KMS-11 (cell line): ENCODE results near the gene CLDN6.

ENCODE experiments used
- H2AFZ ChIP-seq: fragments of 200-600 bp; sonication (generic); 2 replicates; pipeline ENCODE4 v1.6.1; 2016; ENCODE audit warnings: antibody characterized with exemption, mixed run types, low read depth
- H3K27ac ChIP-seq: fragments of 200-600 bp; sonication (generic); 2 replicates; pipeline ENCODE4 v1.6.1; 2016; ENCODE audit warnings: mild to moderate bottlenecking, mixed run types
- H3K27me3 ChIP-seq: fragments of 200-600 bp; sonication (generic); 2 replicates; pipeline ENCODE4 v1.6.1; 2017; ENCODE audit warnings: mild to moderate bottlenecking, low read depth, mixed run types, moderate library complexity; ENCODE audit not compliant: insufficient read depth
- H3K36me3 ChIP-seq: fragments of 200-600 bp; sonication (generic); 2 replicates; pipeline ENCODE4 v1.6.1; 2017; ENCODE audit warnings: mild to moderate bottlenecking, mixed run types; ENCODE audit not compliant: insufficient read depth
- H3K4me1 ChIP-seq: fragments of 200-600 bp; sonication (generic); 2 replicates; pipeline ENCODE4 v1.6.1; 2016; ENCODE audit warnings: mild to moderate bottlenecking, low read depth, mixed run types; ENCODE audit not compliant: poor library complexity, severe bottlenecking
- H3K4me2 ChIP-seq: fragments of 200-600 bp; sonication (generic); 2 replicates; pipeline ENCODE4 v1.7.0; 2016; ENCODE audit warnings: mild to moderate bottlenecking, mixed run types
- H3K4me3 ChIP-seq: fragments of 200-600 bp; sonication (generic); IDR thresholded peaks from 2 replicates; pipeline ENCODE4 v1.6.1; 2017; ENCODE audit warnings: low read depth, low read length, mixed read lengths; ENCODE audit not compliant: insufficient read depth
- H3K79me2 ChIP-seq: fragments of 200-600 bp; sonication (generic); 2 replicates; pipeline ENCODE4 v1.6.1; 2016; ENCODE audit warnings: low read depth, mixed run types; ENCODE audit not compliant: insufficient read depth
- H3K9ac ChIP-seq: fragments of 200-600 bp; sonication (generic); 2 replicates; pipeline ENCODE4 v1.6.1; 2016; ENCODE audit warnings: mild to moderate bottlenecking, mixed run types
- H4K20me1 ChIP-seq: fragments of 200-600 bp; sonication (generic); 2 replicates; pipeline ENCODE4 v1.6.1; 2016; ENCODE audit warnings: mild to moderate bottlenecking, mixed run types; ENCODE audit not compliant: insufficient read depth
- CTCF ChIP-seq: fragments of 200-600 bp; sonication (generic); conservative IDR thresholded peaks from 2 replicates; pipeline ENCODE4 v1.6.1; 2017; ENCODE audit warnings: low read depth, mild to moderate bottlenecking, antibody characterized with exemption, low read length, moderate library complexity, mixed read lengths

CLDN6 gene

GRCh38 chr16:3004319-3004718 lies 13.7 kb downstream of the CLDN6 start:
- no peak overlapping the region for H3K4me3 ChIP-seq
- H3K9ac ChIP-seq: no peak overlapping the region

GRCh38 chr16:3003582-3004270 lies 14.3 kb downstream of the CLDN6 start:
- Histone ChIP-seq H3K4me3 (no peak overlapping the region), H3K4me1 (peaks cover 33% of the 10 kb centered on the region), H3K4me2 (no peak overlapping the region; the same call in 1 of the 2 replicates), H3K79me2 (no peaks in the 10 kb centered on the region), H3K9ac (no peak overlapping the region), H3K36me3 (no peaks in the 10 kb centered on the region), H3K27me3 (peaks cover 59% of the 10 kb centered on the region), H2AFZ (peak overlapping the region; percentile 42; the same call in 1 of the 2 replicates), H4K20me1 (no peaks in the 10 kb centered on the region), H3K27ac (no peak overlapping the region)
- TF ChIP-seq CTCF: peak; percentile 55; the same call in 1 of the 2 replicates

More at GRCh38 chr16:3004319-3004718, 13.7 kb downstream of the CLDN6 start:
- Histone ChIP-seq H3K79me2 (no peaks in the 10 kb centered on the region), H3K27ac (no peak overlapping the region), H2AFZ (no peak overlapping the region), H3K4me1 (peaks cover 33% of the 10 kb centered on the region), H3K36me3 (no peaks in the 10 kb centered on the region), H3K4me2 (no peak overlapping the region), H4K20me1 (no peaks in the 10 kb centered on the region), H3K27me3 (peaks cover 58% of the 10 kb centered on the region)
- no peak for TF ChIP-seq CTCF

GRCh38 chr16:3001316-3001715 lies 16.7 kb downstream of the CLDN6 start:
- peaks cover 78% of the 10 kb centered on the region for H3K27me3 ChIP-seq

GRCh38 chr16:3000540-3000939 lies 17.4 kb downstream of the CLDN6 start:
- H3K36me3 ChIP-seq: no peaks in the 10 kb centered on the region

More at GRCh38 chr16:3001316-3001715, 16.7 kb downstream of the CLDN6 start:
- Histone ChIP-seq H3K9ac (no peak overlapping the region), H3K4me2 (no peak overlapping the region), H3K4me1 (peaks cover 10% of the 10 kb centered on the region), H3K79me2 (no peaks in the 10 kb centered on the region), H4K20me1 (no peaks in the 10 kb centered on the region), H2AFZ (no peak overlapping the region), H3K36me3 (no peaks in the 10 kb centered on the region), H3K27ac (no peak overlapping the region), H3K4me3 (no peak overlapping the region)
- no peak for TF ChIP-seq CTCF

More at GRCh38 chr16:3000540-3000939, 17.4 kb downstream of the CLDN6 start:
- no peak overlapping the region for H3K4me3 ChIP-seq
- no peak overlapping the region for H3K27ac ChIP-seq
- H2AFZ ChIP-seq: no peak overlapping the region
- H3K79me2 ChIP-seq: no peaks in the 10 kb centered on the region
- peaks cover 3% of the 10 kb centered on the region for H3K4me1 ChIP-seq
- H3K9ac ChIP-seq: no peak overlapping the region
- no peak for TF ChIP-seq CTCF
- H4K20me1 ChIP-seq: no peaks in the 10 kb centered on the region
- H3K27me3 ChIP-seq: peaks cover 81% of the 10 kb centered on the region
- H3K4me2 ChIP-seq: no peak overlapping the region
